Measurements from ENCODE around the gene KRTAP16-1. TPM values are rescaled to one million over a fixed set of nuclear protein-coding genes. Genes with fewer than 3 reads are reported as not detected.

The KRTAP16-1 gene
- polyA plus RNA-seq, 1 donor from 2014 or later: not detected

GRCh38 chr17:41335747-41336146 is 26.6 kb upstream of the KRTAP16-1 start:
- Histone ChIP-seq H3K9me2 (ENCODE audit: insufficient read depth, low read length) (no peaks in the 10 kb centered on the region), H3K79me2 (replicated peaks; ENCODE audit: insufficient read depth, low read length) (no peaks in the 10 kb centered on the region), H3K36me3 (ENCODE audit: insufficient read depth, low read length) (no peaks in the 10 kb centered on the region), H3K9me3 (ENCODE audit: low read length) (no peaks in the 10 kb centered on the region), H3K27me3 (ENCODE audit: insufficient read depth, low read depth, low read length) (no peaks in the 10 kb centered on the region), H3K4me3 (ENCODE audit: low read length) (no peak overlapping the region), H3F3A (ENCODE audit: insufficient read depth, low read length, poor library complexity, severe bottlenecking) (no peaks in the 10 kb centered on the region), H4K20me1 (ENCODE audit: insufficient read depth) (no peaks in the 10 kb centered on the region), H3K27ac (ENCODE audit: low read length) (no peak overlapping the region), H2AFZ (ENCODE audit: low read depth, low read length) (no peak overlapping the region), H3K9ac (ENCODE audit: low read length) (no peak overlapping the region), H3K4me2 (ENCODE audit: low read length) (no peak overlapping the region)
- no peak for TF ChIP-seq SMC3 (conservative IDR thresholded peaks at IDR 0.05; ENCODE audit: poor library complexity)
- TF ChIP-seq MXI1 (conservative IDR thresholded peaks at IDR 0.05; ENCODE audit: poor library complexity, severe bottlenecking): no peak

GRCh38 chr17:41334385-41335305 is 25.5 kb upstream of the KRTAP16-1 start:
- Histone ChIP-seq H4K20me1 (ENCODE audit: insufficient read depth) (no peaks in the 10 kb centered on the region), H3K27me3 (ENCODE audit: insufficient read depth, low read depth, low read length) (no peaks in the 10 kb centered on the region), H3F3A (ENCODE audit: insufficient read depth, low read length, poor library complexity, severe bottlenecking) (no peaks in the 10 kb centered on the region), H3K79me2 (replicated peaks; ENCODE audit: insufficient read depth, low read length) (no peaks in the 10 kb centered on the region), H3K4me3 (ENCODE audit: low read length) (no peak overlapping the region), H3K36me3 (ENCODE audit: insufficient read depth, low read length) (no peaks in the 10 kb centered on the region), H3K9me3 (ENCODE audit: low read length) (no peaks in the 10 kb centered on the region), H3K27ac (ENCODE audit: low read length) (no peak overlapping the region), H2AFZ (ENCODE audit: low read depth, low read length) (no peak overlapping the region), H3K4me2 (ENCODE audit: low read length) (no peak overlapping the region), H3K9me2 (ENCODE audit: insufficient read depth, low read length) (no peaks in the 10 kb centered on the region), H3K9ac (ENCODE audit: low read length) (no peak overlapping the region)
- TF ChIP-seq EZH2 (IDR thresholded peaks at IDR 0.05; ENCODE audit: borderline replicate concordance, insufficient read depth, low read length, poor library complexity, severe bottlenecking) (no peak), POLR2AphosphoS5 (IDR thresholded peaks at IDR 0.05) (no peak), RAD21 (conservative IDR thresholded peaks at IDR 0.05) (no peak), REST (IDR thresholded peaks at IDR 0.05; ENCODE audit: borderline replicate concordance) (no peak), SMC3 (conservative IDR thresholded peaks at IDR 0.05; ENCODE audit: poor library complexity) (no peak), MXI1 (conservative IDR thresholded peaks at IDR 0.05; ENCODE audit: poor library complexity, severe bottlenecking) (no peak), TAF1 (IDR thresholded peaks at IDR 0.05; ENCODE audit: low read depth) (no peak), CTCF (IDR thresholded peaks at IDR 0.05; ENCODE audit: poor library complexity, severe bottlenecking) (no peak), EP300 (conservative IDR thresholded peaks at IDR 0.05; ENCODE audit: poor library complexity, severe bottlenecking) (no peak)

Data from neural cell (in vitro differentiated cells).